ENCODE measurements around the gene CDHR5.

Gene CDHR5

GRCh38 chr11:623349-623869 lies 1.3 kb downstream of the CDHR5 start:
- no peak for DNase-seq (ENCODE audit: low read depth in 2 of 2)

GRCh38 chr11:621838-622237 lies 2.9 kb downstream of the CDHR5 start:
- no peak for DNase-seq (ENCODE audit: low read depth in 2 of 2)

- no peak for DNase-seq (ENCODE audit: low read depth in 2 of 2)
Measured at GRCh38 chr11:620935-621814, 3.6 kb downstream of the CDHR5 start.

GRCh38 chr11:620201-620600 lies 4.6 kb downstream of the CDHR5 start:
- no peak for DNase-seq (ENCODE audit: low read depth in 2 of 2)

- no peak for DNase-seq (ENCODE audit: low read depth in 2 of 2)
Measured at GRCh38 chr11:619628-620050, 5.1 kb downstream of the CDHR5 start.

- no peak for DNase-seq (ENCODE audit: low read depth in 2 of 2)
Measured at GRCh38 chr11:618856-619627, 5.7 kb downstream of the CDHR5 start.

- no peak for DNase-seq (ENCODE audit: low read depth in 2 of 2)
Measured at GRCh38 chr11:617912-618682, 6.7 kb downstream of the CDHR5 start.

- no peak for DNase-seq (ENCODE audit: low read depth in 2 of 2)
Measured at GRCh38 chr11:617199-617911, 7.4 kb downstream of the CDHR5 start.

- DNase-seq (ENCODE audit: low read depth in 2 of 2): no peak
Measured at GRCh38 chr11:616320-617198, 8.2 kb downstream of the CDHR5 start.

GRCh38 chr11:615504-616319 lies 9.0 kb downstream of the CDHR5 start, which contains the start of gene IRF7:
IRF7 (minus strand) TSS chr11:615950; CDS start chr11:615364, 586 bp downstream.
- peak; percentile 76 to 82 for DNase-seq (ENCODE audit: low read depth in 2 of 2)

GRCh38 chr11:614623-615503 lies 9.9 kb downstream of the CDHR5 start:
- no peak for DNase-seq (ENCODE audit: low read depth in 2 of 2)

- no peak for DNase-seq (ENCODE audit: low read depth in 2 of 2)
Measured at GRCh38 chr11:614021-614622, 10.6 kb downstream of the CDHR5 start.

- peak; percentile 62 to 70 for DNase-seq (ENCODE audit: low read depth in 2 of 2)
Measured at GRCh38 chr11:613369-613968, 11.3 kb downstream of the CDHR5 start.

GRCh38 chr11:612961-613300 lies 11.8 kb downstream of the CDHR5 start:
- no peak for DNase-seq (ENCODE audit: low read depth in 2 of 2)

GRCh38 chr11:612201-612960 lies 12.4 kb downstream of the CDHR5 start:
- no peak for DNase-seq (ENCODE audit: low read depth in 2 of 2)

Data from stimulated activated CD8-positive, alpha-beta memory T cell treated with anti-CD3 and anti-CD28 coated beads, Interleukin-15, amount 100 ng/mL, for 48 hours (primary cell).